T-helper 2 cell treated with Interferon-gamma antibody and Interleukin-4, amounts not matched to agents 5 μg/mL and 100 μg/mL, for 36 hours (primary cell): ENCODE data around the gene ANKRD28.
"Not testable (repeated sequence)": the region's sequence is repeated elsewhere in the genome, so short reads cannot be mapped to it uniquely, and the experiment has no call there.

Experiments used
- DNase-seq: peaks from one replicate; pipeline ENCODE4 v3.0.0; 2021; ENCODE audit warnings: low spot score
- H3K27ac Mint-ChIP-seq: one replicate; pipeline ENCODE4 v1.8.0; 2021; ENCODE audit warnings: mild to moderate bottlenecking, mixed read lengths
- H3K27me3 Mint-ChIP-seq: one replicate; pipeline ENCODE4 v1.8.0; 2021; ENCODE audit warnings: low read depth, mixed read lengths
- H3K36me3 Mint-ChIP-seq: one replicate; pipeline ENCODE4 v1.8.0; 2021; ENCODE audit warnings: low read depth, mixed read lengths
- H3K4me1 Mint-ChIP-seq: one replicate; pipeline ENCODE4 v1.8.0; 2021; ENCODE audit warnings: low read depth, mixed read lengths
- H3K4me3 Mint-ChIP-seq: one replicate; pipeline ENCODE4 v1.8.0; 2022; ENCODE audit warnings: mild to moderate bottlenecking, moderate library complexity, mixed read lengths
- H3K9me3 Mint-ChIP-seq: one replicate; pipeline ENCODE4 v1.8.0; 2021; ENCODE audit warnings: mixed read lengths

Gene ANKRD28

GRCh38 chr3:15750879-15751278 lies 46.9 kb downstream of the ANKRD28 start:
- Mint-ChIP-seq H3K27me3 (no peaks in the 10 kb centered on the region), H3K36me3 (peaks cover 78% of the 10 kb centered on the region), H3K4me3 (no peak overlapping the region)

GRCh38 chr3:15750143-15750542 lies 47.6 kb downstream of the ANKRD28 start:
- DNase-seq: no peak
- Mint-ChIP-seq H3K36me3 (peaks cover 78% of the 10 kb centered on the region), H3K4me1 (peaks cover 43% of the 10 kb centered on the region), H3K4me3 (no peak overlapping the region), H3K27ac (no peak overlapping the region), H3K27me3 (no peaks in the 10 kb centered on the region), H3K9me3 (peaks cover 44% of the 10 kb centered on the region)

More at GRCh38 chr3:15750879-15751278, 46.9 kb downstream of the ANKRD28 start:
- Mint-ChIP-seq H3K27ac (no peak overlapping the region), H3K9me3 (peaks cover 37% of the 10 kb centered on the region), H3K4me1 (peaks cover 37% of the 10 kb centered on the region)
- no peak for DNase-seq

GRCh38 chr3:15745896-15746295 lies 51.9 kb downstream of the ANKRD28 start:
- Mint-ChIP-seq H3K4me3 (peak overlapping the region; percentile 61), H3K9me3 (peaks cover 62% of the 10 kb centered on the region), H3K27ac (peak overlapping the region; percentile 83), H3K36me3 (peaks cover 78% of the 10 kb centered on the region), H3K4me1 (peaks cover 40% of the 10 kb centered on the region)
- not testable (repeated sequence) for DNase-seq, H3K27me3 Mint-ChIP-seq

- Mint-ChIP-seq H3K27me3 (no peaks in the 10 kb centered on the region), H3K4me1 (peaks cover 40% of the 10 kb centered on the region), H3K36me3 (peaks cover 79% of the 10 kb centered on the region), H3K27ac (no peak overlapping the region), H3K9me3 (peaks cover 67% of the 10 kb centered on the region), H3K4me3 (no peak overlapping the region)
- no peak for DNase-seq
These were observed 53.6 kb downstream of the ANKRD28 start for GRCh38 chr3:15744176-15744575.

GRCh38 chr3:15743587-15744009 lies 54.2 kb downstream of the ANKRD28 start:
- Mint-ChIP-seq H3K36me3 (peaks cover 81% of the 10 kb centered on the region), H3K4me1 (peaks cover 40% of the 10 kb centered on the region), H3K27ac (peak overlapping the region; percentile 28)

GRCh38 chr3:15742236-15742635 lies 55.5 kb downstream of the ANKRD28 start:
- H3K4me3 Mint-ChIP-seq, DNase-seq, H3K27me3 Mint-ChIP-seq, H3K27ac Mint-ChIP-seq: not testable (repeated sequence)
- peaks cover 81% of the 10 kb centered on the region for H3K36me3 Mint-ChIP-seq
- peaks cover 29% of the 10 kb centered on the region for H3K4me1 Mint-ChIP-seq
- H3K9me3 Mint-ChIP-seq: peaks cover 64% of the 10 kb centered on the region

More at GRCh38 chr3:15743587-15744009, 54.2 kb downstream of the ANKRD28 start:
- DNase-seq: no peak
- Mint-ChIP-seq H3K9me3 (peaks cover 69% of the 10 kb centered on the region), H3K27me3 (no peaks in the 10 kb centered on the region), H3K4me3 (no peak overlapping the region)

- H3K27ac Mint-ChIP-seq, H3K4me1 Mint-ChIP-seq, DNase-seq, H3K4me3 Mint-ChIP-seq, H3K27me3 Mint-ChIP-seq: not testable (repeated sequence)
- Mint-ChIP-seq H3K9me3 (peaks cover 40% of the 10 kb centered on the region), H3K36me3 (peaks cover 77% of the 10 kb centered on the region)
These were observed 59.2 kb downstream of the ANKRD28 start for GRCh38 chr3:15738616-15739005.

- H3K27ac Mint-ChIP-seq: no peak overlapping the region
- peaks cover 23% of the 10 kb centered on the region for H3K4me1 Mint-ChIP-seq
- no peaks in the 10 kb centered on the region for H3K9me3 Mint-ChIP-seq
- H3K4me3 Mint-ChIP-seq: no peak overlapping the region
- DNase-seq: no peak
- H3K36me3 Mint-ChIP-seq: peaks cover 71% of the 10 kb centered on the region
- H3K27me3 Mint-ChIP-seq: no peaks in the 10 kb centered on the region
These were observed 66.8 kb downstream of the ANKRD28 start for GRCh38 chr3:15731024-15731423.

- Mint-ChIP-seq H3K9me3 (no peaks in the 10 kb centered on the region), H3K4me3 (no peak overlapping the region), H3K27me3 (no peaks in the 10 kb centered on the region), H3K27ac (no peak overlapping the region), H3K36me3 (peaks cover 70% of the 10 kb centered on the region), H3K4me1 (peaks cover 29% of the 10 kb centered on the region)
- no peak for DNase-seq
These were observed 69.0 kb downstream of the ANKRD28 start for GRCh38 chr3:15728766-15729165.

GRCh38 chr3:15726881-15727280 lies 70.9 kb downstream of the ANKRD28 start:
- Mint-ChIP-seq H3K4me1 (peaks cover 39% of the 10 kb centered on the region), H3K27me3 (no peaks in the 10 kb centered on the region), H3K4me3 (no peak overlapping the region), H3K27ac (no peak overlapping the region), H3K36me3 (peaks cover 70% of the 10 kb centered on the region), H3K9me3 (no peaks in the 10 kb centered on the region)
- no peak for DNase-seq

- peaks cover 70% of the 10 kb centered on the region for H3K36me3 Mint-ChIP-seq
- no peak for DNase-seq
- H3K9me3 Mint-ChIP-seq: no peaks in the 10 kb centered on the region
- peaks cover 38% of the 10 kb centered on the region for H3K4me1 Mint-ChIP-seq
- peak overlapping the region; percentile 3 for H3K4me3 Mint-ChIP-seq
- H3K27ac Mint-ChIP-seq: peak overlapping the region; percentile 65
- H3K27me3 Mint-ChIP-seq: no peaks in the 10 kb centered on the region
These were observed 71.7 kb downstream of the ANKRD28 start for GRCh38 chr3:15726043-15726442.

- Mint-ChIP-seq H3K27me3 (no peaks in the 10 kb centered on the region), H3K27ac (no peak overlapping the region)
These were observed 73.3 kb downstream of the ANKRD28 start for GRCh38 chr3:15724446-15724845.

GRCh38 chr3:15723624-15723884 lies 74.2 kb downstream of the ANKRD28 start:
- H3K9me3 Mint-ChIP-seq: no peaks in the 10 kb centered on the region
- H3K27me3 Mint-ChIP-seq: no peaks in the 10 kb centered on the region

More at GRCh38 chr3:15724446-15724845, 73.3 kb downstream of the ANKRD28 start:
- peaks cover 75% of the 10 kb centered on the region for H3K36me3 Mint-ChIP-seq
- peaks cover 38% of the 10 kb centered on the region for H3K4me1 Mint-ChIP-seq
- no peak overlapping the region for H3K4me3 Mint-ChIP-seq
- H3K9me3 Mint-ChIP-seq: no peaks in the 10 kb centered on the region
- no peak for DNase-seq

GRCh38 chr3:15722877-15723623 lies 74.7 kb downstream of the ANKRD28 start:
- Mint-ChIP-seq H3K4me3 (no peak overlapping the region), H3K27me3 (no peaks in the 10 kb centered on the region), H3K4me1 (peaks cover 26% of the 10 kb centered on the region), H3K36me3 (peaks cover 68% of the 10 kb centered on the region), H3K27ac (no peak overlapping the region), H3K9me3 (no peaks in the 10 kb centered on the region)
- DNase-seq: no peak

More at GRCh38 chr3:15723624-15723884, 74.2 kb downstream of the ANKRD28 start:
- Mint-ChIP-seq H3K4me3 (no peak overlapping the region), H3K27ac (no peak overlapping the region), H3K36me3 (peaks cover 72% of the 10 kb centered on the region), H3K4me1 (peaks cover 30% of the 10 kb centered on the region)
- DNase-seq: no peak

GRCh38 chr3:15716178-15716577 lies 81.6 kb downstream of the ANKRD28 start:
- Mint-ChIP-seq H3K36me3 (peaks cover 34% of the 10 kb centered on the region), H3K9me3 (no peaks in the 10 kb centered on the region), H3K4me1 (peaks cover 3% of the 10 kb centered on the region), H3K27me3 (no peaks in the 10 kb centered on the region), H3K4me3 (no peak overlapping the region), H3K27ac (no peak overlapping the region)
- DNase-seq: no peak
